Skeletal muscle satellite cell (primary cell): ENCODE results near the gene PLOD1.
A peak's percentile ranks its signal among the peaks of the same experiment; 100 is the strongest.

Experiments
- H3K27me3 ChIP-seq: 2 replicates; pipeline ENCODE4 v1.7.0; 2013; ENCODE audit warnings: low read length; ENCODE audit not compliant: control insufficient read depth, insufficient read depth
- H3K36me3 ChIP-seq: 2 replicates; pipeline ENCODE4 v1.7.0; 2013; ENCODE audit warnings: mild to moderate bottlenecking, control low read depth, low read length; ENCODE audit not compliant: insufficient read depth
- H3K4me1 ChIP-seq: 2 replicates; pipeline ENCODE4 v1.7.0; 2013; ENCODE audit warnings: low read length; ENCODE audit not compliant: control insufficient read depth, insufficient read depth
- H3K4me2 ChIP-seq: 2 replicates; pipeline ENCODE4 v1.7.0; 2013; ENCODE audit warnings: mild to moderate bottlenecking, low read length
- H3K4me3 ChIP-seq: 2 replicates; pipeline ENCODE4 v1.7.0; 2013; ENCODE audit warnings: low read length
- H3K9ac ChIP-seq: 2 replicates; pipeline ENCODE4 v1.7.0; 2013; ENCODE audit warnings: mild to moderate bottlenecking, low read depth, low read length, moderate library complexity
- H3K9me3 ChIP-seq: replicated peaks from 2 replicates; pipeline ENCODE4 v1.7.0; 2013; ENCODE audit warnings: mild to moderate bottlenecking, control low read depth, low read length

The PLOD1 gene

GRCh38 chr1:11982010-11982392 lies 47.5 kb downstream of the PLOD1 start:
- H3K4me1 ChIP-seq: peaks cover 25% of the 10 kb centered on the region
- peak overlapping the region; percentile 81 for H3K4me2 ChIP-seq
- H3K36me3 ChIP-seq: peaks cover 29% of the 10 kb centered on the region
- H3K27me3 ChIP-seq: no peaks in the 10 kb centered on the region
- no peaks in the 10 kb centered on the region for H3K9me3 ChIP-seq
- peak overlapping the region; percentile 95 for H3K9ac ChIP-seq
- H3K4me3 ChIP-seq: no peak overlapping the region

GRCh38 chr1:11984121-11984520 lies 49.6 kb downstream of the PLOD1 start:
- H3K36me3 ChIP-seq: peaks cover 32% of the 10 kb centered on the region
- H3K9ac ChIP-seq: no peak overlapping the region
- no peak overlapping the region for H3K4me2 ChIP-seq
- H3K27me3 ChIP-seq: no peaks in the 10 kb centered on the region
- no peak overlapping the region for H3K4me3 ChIP-seq
- no peaks in the 10 kb centered on the region for H3K9me3 ChIP-seq
- peaks cover 17% of the 10 kb centered on the region for H3K4me1 ChIP-seq

GRCh38 chr1:11984576-11984975 lies 50.1 kb downstream of the PLOD1 start:
- Histone ChIP-seq H3K27me3 (no peaks in the 10 kb centered on the region), H3K4me1 (peaks cover 12% of the 10 kb centered on the region), H3K36me3 (peaks cover 36% of the 10 kb centered on the region), H3K4me3 (no peak overlapping the region), H3K9me3 (no peaks in the 10 kb centered on the region), H3K4me2 (no peak overlapping the region), H3K9ac (no peak overlapping the region)

- H3K27me3 ChIP-seq: no peaks in the 10 kb centered on the region
- H3K4me2 ChIP-seq: no peak overlapping the region
- H3K9me3 ChIP-seq: no peaks in the 10 kb centered on the region
- no peak overlapping the region for H3K9ac ChIP-seq
- peaks cover 11% of the 10 kb centered on the region for H3K4me1 ChIP-seq
- H3K36me3 ChIP-seq: peaks cover 42% of the 10 kb centered on the region
- no peak overlapping the region for H3K4me3 ChIP-seq
These were observed 50.7 kb downstream of the PLOD1 start for GRCh38 chr1:11985171-11985570.

- Histone ChIP-seq H3K4me1 (peaks cover 10% of the 10 kb centered on the region), H3K4me3 (no peak overlapping the region), H3K27me3 (no peaks in the 10 kb centered on the region), H3K9me3 (no peaks in the 10 kb centered on the region), H3K9ac (no peak overlapping the region), H3K4me2 (no peak overlapping the region), H3K36me3 (peaks cover 49% of the 10 kb centered on the region)
These were observed 51.3 kb downstream of the PLOD1 start for GRCh38 chr1:11985851-11986250.

- no peaks in the 10 kb centered on the region for H3K9me3 ChIP-seq
- H3K27me3 ChIP-seq: no peaks in the 10 kb centered on the region
- H3K36me3 ChIP-seq: peaks cover 55% of the 10 kb centered on the region
- H3K4me1 ChIP-seq: no peaks in the 10 kb centered on the region
- H3K9ac ChIP-seq: no peak overlapping the region
- no peak overlapping the region for H3K4me2 ChIP-seq
- H3K4me3 ChIP-seq: no peak overlapping the region
These were observed 55.2 kb downstream of the PLOD1 start for GRCh38 chr1:11989669-11990068.

- Histone ChIP-seq H3K4me2 (no peak overlapping the region), H3K9ac (no peak overlapping the region), H3K36me3 (peaks cover 56% of the 10 kb centered on the region), H3K27me3 (no peaks in the 10 kb centered on the region), H3K4me1 (no peaks in the 10 kb centered on the region), H3K9me3 (no peaks in the 10 kb centered on the region), H3K4me3 (no peak overlapping the region)
These were observed 56.0 kb downstream of the PLOD1 start for GRCh38 chr1:11990303-11991032.

GRCh38 chr1:11991969-11992676 lies 57.6 kb downstream of the PLOD1 start:
- no peak overlapping the region for H3K4me3 ChIP-seq
- H3K27me3 ChIP-seq: no peaks in the 10 kb centered on the region
- H3K9ac ChIP-seq: no peak overlapping the region
- no peaks in the 10 kb centered on the region for H3K4me1 ChIP-seq
- H3K36me3 ChIP-seq: peaks cover 58% of the 10 kb centered on the region
- H3K9me3 ChIP-seq: no peaks in the 10 kb centered on the region
- H3K4me2 ChIP-seq: no peak overlapping the region

GRCh38 chr1:11997081-11997850 lies 62.7 kb downstream of the PLOD1 start:
- Histone ChIP-seq H3K27me3 (no peaks in the 10 kb centered on the region), H3K9me3 (no peaks in the 10 kb centered on the region), H3K9ac (no peak overlapping the region), H3K36me3 (peaks cover 64% of the 10 kb centered on the region), H3K4me3 (no peak overlapping the region), H3K4me1 (peaks cover 6% of the 10 kb centered on the region), H3K4me2 (no peak overlapping the region)

GRCh38 chr1:11998636-11999035 lies 64.1 kb downstream of the PLOD1 start:
- Histone ChIP-seq H3K36me3 (peaks cover 66% of the 10 kb centered on the region), H3K4me2 (no peak overlapping the region), H3K27me3 (no peaks in the 10 kb centered on the region), H3K9me3 (no peaks in the 10 kb centered on the region), H3K9ac (no peak overlapping the region), H3K4me3 (no peak overlapping the region), H3K4me1 (peaks cover 6% of the 10 kb centered on the region)

- Histone ChIP-seq H3K9ac (no peak overlapping the region), H3K27me3 (no peaks in the 10 kb centered on the region), H3K4me3 (no peak overlapping the region), H3K9me3 (no peaks in the 10 kb centered on the region), H3K4me1 (peaks cover 6% of the 10 kb centered on the region), H3K4me2 (no peak overlapping the region), H3K36me3 (peaks cover 68% of the 10 kb centered on the region)
These were observed 64.7 kb downstream of the PLOD1 start for GRCh38 chr1:11999236-11999635.
